ENCODE data around the gene BUD23.
"Not testable (repeated sequence)": the region's sequence is repeated elsewhere in the genome, so short reads cannot be mapped to it uniquely, and the experiment has no call there.

Gene BUD23

GRCh38 chr7:73669288-73669701, 14.1 kb upstream of the BUD23 start:
- Histone ChIP-seq H3K27me3 (ENCODE audit: insufficient read depth, low read length) (peaks cover 19% of the 10 kb centered on the region), H3K4me1 (ENCODE audit: insufficient read depth, low read length) (peaks cover 4% of the 10 kb centered on the region; the same call in 1 of the 2 replicates), H3K36me3 (ENCODE audit: insufficient read depth, low read depth, low read length) (no peaks in the 10 kb centered on the region), H3K27ac (ENCODE audit: low read length) (no peak overlapping the region), H3K9ac (ENCODE audit: low read depth, low read length) (no peak overlapping the region), H3K4me3 (ENCODE audit: low read length) (no peak overlapping the region), H3K9me3 (ENCODE audit: insufficient read depth, low read depth, low read length) (no peaks in the 10 kb centered on the region)

DNA sequence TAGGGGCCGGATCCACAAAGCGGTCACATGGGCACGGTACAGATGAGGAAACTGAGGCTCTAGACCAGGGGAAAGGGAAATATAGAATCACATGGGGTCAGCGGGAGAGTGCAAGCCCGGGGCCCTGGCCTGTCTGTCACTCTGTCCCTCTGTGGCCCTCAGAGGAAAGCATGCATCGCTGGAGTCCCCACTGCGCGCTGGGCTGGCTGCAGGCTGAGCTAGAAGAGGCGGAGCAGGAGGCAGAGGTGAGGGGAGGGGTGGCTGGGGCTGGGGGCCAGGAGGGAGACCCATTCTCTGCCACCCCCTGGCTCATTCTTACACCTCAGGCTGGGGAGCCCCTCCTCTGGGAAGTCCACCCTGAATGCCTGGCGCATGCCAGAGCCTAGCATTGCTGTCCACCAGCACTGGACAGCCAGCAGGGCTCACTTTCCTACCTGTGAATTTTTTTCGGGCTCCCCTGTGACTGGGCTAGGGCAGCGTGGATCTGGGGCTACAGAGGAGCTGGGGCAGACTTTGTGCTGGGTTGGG, 13.5 kb upstream of the BUD23 start:
- Histone ChIP-seq H3K9me3 (ENCODE audit: insufficient read depth, low read depth, low read length) (no peaks in the 10 kb centered on the region), H3K4me1 (ENCODE audit: insufficient read depth, low read length) (peaks cover 4% of the 10 kb centered on the region; the same call in 1 of the 2 replicates), H3K27me3 (ENCODE audit: insufficient read depth, low read length) (peaks cover 19% of the 10 kb centered on the region), H3K36me3 (ENCODE audit: insufficient read depth, low read depth, low read length) (no peaks in the 10 kb centered on the region), H3K27ac (ENCODE audit: low read length) (no peak overlapping the region), H3K9ac (ENCODE audit: low read depth, low read length) (no peak overlapping the region), H3K4me3 (ENCODE audit: low read length) (no peak overlapping the region)

- H3K9ac ChIP-seq (ENCODE audit: low read depth, low read length), result no peak overlapping the region
- H3K27ac ChIP-seq (ENCODE audit: low read length), result no peak overlapping the region
- H3K27me3 ChIP-seq (ENCODE audit: insufficient read depth, low read length), result peaks cover 12% of the 10 kb centered on the region
- H3K4me1 ChIP-seq (ENCODE audit: insufficient read depth, low read length), result no peaks in the 10 kb centered on the region
- no peak overlapping the region for H3K4me3 ChIP-seq (ENCODE audit: low read length)
- no peaks in the 10 kb centered on the region for H3K9me3 ChIP-seq (ENCODE audit: insufficient read depth, low read depth, low read length)
- H3K36me3 ChIP-seq (ENCODE audit: insufficient read depth, low read depth, low read length), result no peaks in the 10 kb centered on the region
These were observed 12.1 kb upstream of the BUD23 start for GRCh38 chr7:73671322-73671661.

- H3K27me3 ChIP-seq (ENCODE audit: insufficient read depth, low read length), result peaks cover 12% of the 10 kb centered on the region
- no peak overlapping the region for H3K9ac ChIP-seq (ENCODE audit: low read depth, low read length)
- H3K9me3 ChIP-seq (ENCODE audit: insufficient read depth, low read depth, low read length), result no peaks in the 10 kb centered on the region
- no peak overlapping the region for H3K4me3 ChIP-seq (ENCODE audit: low read length)
- H3K36me3 ChIP-seq (ENCODE audit: insufficient read depth, low read depth, low read length), result no peaks in the 10 kb centered on the region
- no peaks in the 10 kb centered on the region for H3K4me1 ChIP-seq (ENCODE audit: insufficient read depth, low read length)
- H3K27ac ChIP-seq (ENCODE audit: low read length), result no peak overlapping the region
These were observed 11.4 kb upstream of the BUD23 start for GRCh38 chr7:73671857-73672445.

DNA sequence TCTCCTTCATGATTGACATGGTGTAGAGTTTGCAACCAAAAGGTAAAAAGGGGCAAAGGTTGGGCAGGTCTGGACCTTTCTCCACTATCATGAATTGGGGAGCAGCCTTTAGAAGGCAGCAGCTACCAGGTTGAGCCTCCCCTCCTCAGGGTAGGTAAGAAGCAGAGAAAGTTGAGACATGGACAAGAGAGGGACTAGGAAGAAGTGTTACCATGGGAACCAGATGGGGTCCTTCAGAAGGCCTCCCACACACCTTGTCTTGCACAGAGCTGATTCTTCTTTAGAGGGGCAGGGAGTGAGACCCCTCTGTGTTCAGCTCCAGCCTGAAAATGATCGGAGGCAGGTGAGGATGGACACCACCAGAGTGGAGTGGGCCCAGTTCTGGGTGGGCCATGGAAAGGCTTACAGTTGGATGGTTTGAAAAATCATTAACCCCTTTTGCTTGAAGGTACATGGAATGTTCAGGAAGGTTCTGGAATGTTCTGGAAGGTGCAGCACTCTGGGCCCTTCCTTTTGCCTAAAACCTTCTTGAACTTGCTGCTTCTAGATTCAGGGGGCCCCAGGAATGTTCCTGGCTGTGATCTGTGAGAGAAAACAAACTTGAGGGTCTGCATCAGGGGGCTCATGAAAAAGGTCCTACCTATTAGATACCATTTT, 8.8 kb upstream of the BUD23 start:
- Histone ChIP-seq H3K27ac (ENCODE audit: low read length) (no peak overlapping the region), H3K4me1 (ENCODE audit: insufficient read depth, low read length) (no peaks in the 10 kb centered on the region), H3K9me3 (ENCODE audit: insufficient read depth, low read depth, low read length) (no peaks in the 10 kb centered on the region), H3K36me3 (ENCODE audit: insufficient read depth, low read depth, low read length) (peaks cover 12% of the 10 kb centered on the region; the same call in 1 of the 2 replicates), H3K27me3 (ENCODE audit: insufficient read depth, low read length) (no peaks in the 10 kb centered on the region), H3K9ac (ENCODE audit: low read depth, low read length) (no peak overlapping the region), H3K4me3 (ENCODE audit: low read length) (no peak overlapping the region)

DNA sequence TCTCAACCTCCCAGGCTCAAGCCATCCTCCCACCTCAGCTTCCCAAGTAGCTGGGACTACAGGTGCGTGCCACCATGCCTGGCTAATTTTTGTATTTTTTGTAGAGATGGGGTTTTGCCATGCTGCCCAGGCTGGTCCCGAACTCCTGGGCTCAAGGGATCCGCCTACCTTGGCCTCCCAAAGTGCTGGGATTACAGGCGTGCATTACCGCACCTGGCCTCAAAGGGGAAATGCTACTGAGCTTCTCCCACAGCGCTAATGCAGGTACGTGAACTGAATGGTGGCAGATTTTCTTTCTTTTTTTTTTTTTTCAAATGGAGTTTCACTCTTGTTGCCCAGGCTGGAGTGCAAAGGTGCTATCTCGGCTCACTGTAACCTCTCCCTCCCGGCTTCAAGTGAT, 7.3 kb upstream of the BUD23 start:
- not testable (repeated sequence) for H3K9me3 ChIP-seq (ENCODE audit: insufficient read depth, low read depth, low read length); H3K9ac ChIP-seq (ENCODE audit: low read depth, low read length); H3K4me3 ChIP-seq (ENCODE audit: low read length); H3K4me1 ChIP-seq (ENCODE audit: insufficient read depth, low read length); H3K27ac ChIP-seq (ENCODE audit: low read length); H3K27me3 ChIP-seq (ENCODE audit: insufficient read depth, low read length)
- peaks cover 12% of the 10 kb centered on the region; the same call in 1 of the 2 replicates for H3K36me3 ChIP-seq (ENCODE audit: insufficient read depth, low read depth, low read length)

- Histone ChIP-seq H3K9ac (ENCODE audit: low read depth, low read length) (no peak overlapping the region), H3K4me1 (ENCODE audit: insufficient read depth, low read length) (peaks cover 2% of the 10 kb centered on the region; the same call in 1 of the 2 replicates), H3K27ac (ENCODE audit: low read length) (no peak overlapping the region), H3K27me3 (ENCODE audit: insufficient read depth, low read length) (no peaks in the 10 kb centered on the region), H3K4me3 (ENCODE audit: low read length) (no peak overlapping the region), H3K36me3 (ENCODE audit: insufficient read depth, low read depth, low read length) (peaks cover 12% of the 10 kb centered on the region; the same call in 1 of the 2 replicates), H3K9me3 (ENCODE audit: insufficient read depth, low read depth, low read length) (no peaks in the 10 kb centered on the region)
These were observed 4.5 kb upstream of the BUD23 start for GRCh38 chr7:73678862-73679261.

GRCh38 chr7:73679709-73680108, 3.7 kb upstream of the BUD23 start:
- no peaks in the 10 kb centered on the region for H3K27me3 ChIP-seq (ENCODE audit: insufficient read depth, low read length)
- H3K9me3 ChIP-seq (ENCODE audit: insufficient read depth, low read depth, low read length), result no peaks in the 10 kb centered on the region
- peaks cover 2% of the 10 kb centered on the region; the same call in 1 of the 2 replicates for H3K4me1 ChIP-seq (ENCODE audit: insufficient read depth, low read length)
- no peak overlapping the region for H3K4me3 ChIP-seq (ENCODE audit: low read length)
- H3K27ac ChIP-seq (ENCODE audit: low read length), result no peak overlapping the region
- H3K36me3 ChIP-seq (ENCODE audit: insufficient read depth, low read depth, low read length), result peaks cover 12% of the 10 kb centered on the region; the same call in 1 of the 2 replicates
- H3K9ac ChIP-seq (ENCODE audit: low read depth, low read length), result no peak overlapping the region

GRCh38 chr7:73680501-73680900, 2.9 kb upstream of the BUD23 start:
- no peaks in the 10 kb centered on the region for H3K9me3 ChIP-seq (ENCODE audit: insufficient read depth, low read depth, low read length)
- H3K36me3 ChIP-seq (ENCODE audit: insufficient read depth, low read depth, low read length), result peaks cover 12% of the 10 kb centered on the region; the same call in 1 of the 2 replicates
- H3K4me1 ChIP-seq (ENCODE audit: insufficient read depth, low read length), result peaks cover 2% of the 10 kb centered on the region; the same call in 1 of the 2 replicates
- no peak overlapping the region for H3K27ac ChIP-seq (ENCODE audit: low read length)
- no peaks in the 10 kb centered on the region for H3K27me3 ChIP-seq (ENCODE audit: insufficient read depth, low read length)
- H3K9ac ChIP-seq (ENCODE audit: low read depth, low read length), result no peak overlapping the region
- no peak overlapping the region for H3K4me3 ChIP-seq (ENCODE audit: low read length)

- Histone ChIP-seq H3K4me3 (ENCODE audit: low read length) (no peak overlapping the region), H3K9ac (ENCODE audit: low read depth, low read length) (no peak overlapping the region), H3K27me3 (ENCODE audit: insufficient read depth, low read length) (no peaks in the 10 kb centered on the region)
These were observed 2.4 kb upstream of the BUD23 start for GRCh38 chr7:73681031-73681430.

GRCh38 chr7:73682745-73683055, 697 bp upstream of the BUD23 start:
- H3K4me1 ChIP-seq (ENCODE audit: insufficient read depth, low read length), result peaks cover 2% of the 10 kb centered on the region; the same call in 1 of the 2 replicates
- H3K27ac ChIP-seq (ENCODE audit: low read length), result no peak overlapping the region
- H3K9ac ChIP-seq (ENCODE audit: low read depth, low read length), result peak overlapping the region; percentile 92
- peaks cover 27% of the 10 kb centered on the region for H3K36me3 ChIP-seq (ENCODE audit: insufficient read depth, low read depth, low read length)
- peak overlapping the region; percentile 97 for H3K4me3 ChIP-seq (ENCODE audit: low read length)
- no peaks in the 10 kb centered on the region for H3K9me3 ChIP-seq (ENCODE audit: insufficient read depth, low read depth, low read length)
- H3K27me3 ChIP-seq (ENCODE audit: insufficient read depth, low read length), result no peaks in the 10 kb centered on the region

More at GRCh38 chr7:73681031-73681430, 2.4 kb upstream of the BUD23 start:
- Histone ChIP-seq H3K4me1 (ENCODE audit: insufficient read depth, low read length) (peaks cover 2% of the 10 kb centered on the region; the same call in 1 of the 2 replicates), H3K36me3 (ENCODE audit: insufficient read depth, low read depth, low read length) (peaks cover 12% of the 10 kb centered on the region; the same call in 1 of the 2 replicates), H3K9me3 (ENCODE audit: insufficient read depth, low read depth, low read length) (no peaks in the 10 kb centered on the region), H3K27ac (ENCODE audit: low read length) (no peak overlapping the region)
